Activated CD8-positive, alpha-beta memory T cell treated with anti-CD3 and anti-CD28 coated beads, Interleukin-2, amount 10 ng/mL, durations not matched to agents 7 days and 5 days (primary cell): Measurements from ENCODE around the gene NOVA2. TPM values are rescaled to one million over a fixed set of nuclear protein-coding genes. Genes with fewer than 3 reads are reported as not detected.

Source experiments
- ATAC-seq: fragments of 150-1000 bp; cut with Tn5 transposase; one replicate; pipeline ENCODE4 v1.10.0; 2021; ENCODE audit warnings: moderate library complexity
- CTCF ChIA-PET: fragments of 350-600 bp; sonication (Branson Sonifier 250); formaldehyde crosslinking; loops from one replicate; lab custom pipeline; 2021; ENCODE audit warnings: antibody characterized with exemption; lab: Charles Lee
- DNase-seq: peaks from one replicate; pipeline ENCODE4 v3.0.0-alpha.2; 2020
- H3K27ac Mint-ChIP-seq: one replicate; pipeline ENCODE4 v1.8.0; 2021; ENCODE audit warnings: mild to moderate bottlenecking, mixed read lengths
- H3K27me3 Mint-ChIP-seq: one replicate; pipeline ENCODE4 v1.8.0; 2021; ENCODE audit warnings: mixed read lengths
- H3K36me3 Mint-ChIP-seq: one replicate; pipeline ENCODE4 v1.8.0; 2021; ENCODE audit warnings: mild to moderate bottlenecking, mixed read lengths
- H3K4me1 Mint-ChIP-seq: one replicate; pipeline ENCODE4 v1.8.0; 2021; ENCODE audit warnings: mixed read lengths
- H3K4me3 Mint-ChIP-seq: one replicate; pipeline ENCODE4 v1.8.0; 2021; ENCODE audit warnings: mild to moderate bottlenecking, moderate library complexity, mixed read lengths
- H3K9me3 Mint-ChIP-seq: one replicate; pipeline ENCODE4 v1.8.0; 2022; ENCODE audit warnings: low read depth, mixed read lengths
- total RNA-seq, 2 experiments: library from RNA; stranded (reverse); gene quantifications; one replicate each; pipeline ENCODE4 v1.2.3, GENCODE V29; 2021

NOVA2 gene, protein sequence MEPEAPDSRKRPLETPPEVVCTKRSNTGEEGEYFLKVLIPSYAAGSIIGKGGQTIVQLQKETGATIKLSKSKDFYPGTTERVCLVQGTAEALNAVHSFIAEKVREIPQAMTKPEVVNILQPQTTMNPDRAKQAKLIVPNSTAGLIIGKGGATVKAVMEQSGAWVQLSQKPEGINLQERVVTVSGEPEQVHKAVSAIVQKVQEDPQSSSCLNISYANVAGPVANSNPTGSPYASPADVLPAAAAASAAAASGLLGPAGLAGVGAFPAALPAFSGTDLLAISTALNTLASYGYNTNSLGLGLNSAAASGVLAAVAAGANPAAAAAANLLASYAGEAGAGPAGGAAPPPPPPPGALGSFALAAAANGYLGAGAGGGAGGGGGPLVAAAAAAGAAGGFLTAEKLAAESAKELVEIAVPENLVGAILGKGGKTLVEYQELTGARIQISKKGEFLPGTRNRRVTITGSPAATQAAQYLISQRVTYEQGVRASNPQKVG
- total RNA-seq, result under 1 TPM; 0.02 to 0.18 TPM

GRCh38 chr19:45973553-45974338 lies at the start of gene NOVA2:
NOVA2 (minus strand) TSS chr19:45973865; CDS start chr19:45973351, 514 bp downstream.
- H3K9me3 Mint-ChIP-seq, result no peaks in the 10 kb centered on the region
- no peak within 1 kb of the TSS for H3K4me3 Mint-ChIP-seq
- DNase-seq (peak; percentile 62), ATAC-seq (peak; percentile 73)
- H3K27me3 Mint-ChIP-seq, result peaks cover 68% of the 10 kb centered on the region
- no peak within 1 kb of the TSS for H3K27ac Mint-ChIP-seq
- H3K4me1 Mint-ChIP-seq, result peaks cover 12% of the 10 kb centered on the region
- CTCF ChIA-PET, result interaction anchor here (1.0 kb wide), 1 partner anchor 43 kb away, joined by 3 read pairs; no protein-coding TSS in a partner anchor
- no peaks in the 10 kb centered on the region for H3K36me3 Mint-ChIP-seq

GRCh38 chr19:46023311-46023779 lies 49.7 kb upstream of the NOVA2 start:
- DNase-seq (no peak), ATAC-seq (no peak)
- no peak overlapping the region for H3K4me3 Mint-ChIP-seq
- no peaks in the 10 kb centered on the region for H3K36me3 Mint-ChIP-seq
- H3K4me1 Mint-ChIP-seq, result peaks cover 11% of the 10 kb centered on the region
- CTCF ChIA-PET, result no interaction called here
- no peak overlapping the region for H3K27ac Mint-ChIP-seq
- no peaks in the 10 kb centered on the region for H3K9me3 Mint-ChIP-seq
- peaks cover 39% of the 10 kb centered on the region for H3K27me3 Mint-ChIP-seq

DNA sequence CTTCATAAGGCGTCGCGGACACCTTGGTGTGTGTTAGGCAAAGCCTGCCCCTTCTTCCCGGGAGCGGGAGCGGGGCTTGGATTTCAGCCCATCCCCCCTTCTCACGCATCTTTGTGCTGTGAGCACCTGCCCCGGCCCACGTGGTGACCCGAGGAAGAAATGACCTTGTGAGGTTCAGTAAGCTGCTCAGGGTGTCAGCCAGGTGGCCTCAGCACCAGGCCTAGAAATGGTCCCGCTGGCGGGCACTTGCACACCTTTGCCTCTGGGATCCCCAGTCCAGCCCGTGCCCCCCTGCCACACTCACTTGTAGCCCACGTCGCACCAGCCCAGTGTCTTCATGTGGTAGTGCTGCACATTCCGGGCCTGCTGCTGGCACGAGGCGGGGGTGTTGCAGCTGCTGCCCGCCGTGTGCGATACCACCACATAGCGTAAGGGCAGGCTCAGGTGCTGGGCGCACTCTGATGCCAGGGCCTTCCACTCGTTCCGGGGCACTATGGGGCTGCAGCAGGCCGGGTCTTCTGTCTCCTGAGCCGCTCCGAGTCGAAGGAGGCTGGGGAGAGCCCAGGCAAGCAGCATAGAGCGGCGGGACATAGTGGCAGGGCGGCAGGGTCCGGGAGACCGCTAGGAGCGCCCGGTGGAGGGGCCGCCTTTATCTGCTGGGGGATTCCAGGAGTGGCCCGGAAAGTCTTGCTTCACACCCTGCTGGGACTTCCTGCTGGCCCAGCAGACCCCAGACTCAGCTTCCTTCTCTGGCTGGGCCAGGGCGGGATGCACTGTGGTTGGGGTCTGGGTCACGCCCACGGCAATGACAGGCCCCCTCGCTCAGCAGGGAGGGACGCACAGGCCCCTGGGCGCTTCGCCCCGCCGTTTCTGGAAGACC lies 49.0 kb upstream of the NOVA2 start, which contains the start of gene PGLYRP1:
PGLYRP1 (minus strand) TSS at position 623 of the 880 bp plus-strand sequence; CDS start at position 591, 32 bp downstream.
- no peaks in the 10 kb centered on the region for H3K36me3 Mint-ChIP-seq
- no peak for DNase-seq
- H3K4me3 Mint-ChIP-seq, result no peak within 1 kb of the TSS
- H3K9me3 Mint-ChIP-seq, result no peaks in the 10 kb centered on the region
- CTCF ChIA-PET, result no interaction called here
- ATAC-seq, result no peak
- H3K4me1 Mint-ChIP-seq, result peaks cover 11% of the 10 kb centered on the region
- peaks cover 39% of the 10 kb centered on the region for H3K27me3 Mint-ChIP-seq
- no peak within 1 kb of the TSS for H3K27ac Mint-ChIP-seq

DNA sequence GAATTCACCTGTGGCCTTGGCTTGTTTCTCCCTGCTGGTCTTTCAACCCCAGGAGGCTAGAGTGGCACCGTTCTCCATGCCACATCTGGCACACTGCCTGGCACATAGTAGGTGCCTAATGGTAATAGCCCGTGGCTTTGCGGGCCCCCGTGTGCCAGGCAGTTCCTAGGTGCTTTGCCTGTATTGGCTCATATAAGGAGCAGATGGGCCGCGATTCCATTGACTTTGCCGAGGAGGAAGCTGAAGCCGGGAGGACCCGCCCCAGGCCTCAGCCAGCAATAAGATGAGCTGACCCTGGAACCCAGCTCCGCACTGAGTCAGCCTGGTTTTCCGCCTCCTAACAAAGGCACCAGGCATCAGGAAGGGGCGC lies 48.4 kb upstream of the NOVA2 start:
- H3K4me1 Mint-ChIP-seq, result peaks cover 11% of the 10 kb centered on the region
- CTCF ChIA-PET, result no interaction called here
- ATAC-seq, result no peak
- no peak overlapping the region for H3K27ac Mint-ChIP-seq
- H3K27me3 Mint-ChIP-seq, result peaks cover 39% of the 10 kb centered on the region
- no peaks in the 10 kb centered on the region for H3K36me3 Mint-ChIP-seq
- no peak for DNase-seq
- no peak overlapping the region for H3K4me3 Mint-ChIP-seq
- H3K9me3 Mint-ChIP-seq, result no peaks in the 10 kb centered on the region

- CTCF ChIA-PET, result interaction anchor here (0.6 kb wide), 1 partner anchor 92 kb away, joined by 3 read pairs; no protein-coding TSS in a partner anchor
These were observed 47.9 kb upstream of the NOVA2 start for GRCh38 chr19:46021531-46022041.

DNA sequence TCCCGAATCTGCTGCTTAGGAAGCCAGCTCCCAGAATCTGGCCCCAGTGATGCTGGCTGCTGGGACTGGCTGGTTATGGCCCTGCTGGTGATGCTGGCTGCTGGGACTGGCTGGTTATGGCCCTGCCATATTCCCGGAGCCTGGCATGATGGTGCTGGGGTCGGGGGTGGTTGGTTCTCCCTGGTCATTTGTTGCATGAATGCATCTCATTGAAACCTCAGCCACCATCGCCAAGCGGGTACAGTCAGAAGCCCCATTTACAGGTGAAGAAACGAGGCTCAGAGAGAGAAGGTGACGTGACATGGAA lies 47.1 kb upstream of the NOVA2 start:
- Mint-ChIP-seq H3K36me3 (peaks cover 3% of the 10 kb centered on the region), H3K4me1 (peaks cover 7% of the 10 kb centered on the region), H3K4me3 (no peak overlapping the region), H3K27ac (no peak overlapping the region), H3K27me3 (peaks cover 30% of the 10 kb centered on the region), H3K9me3 (no peaks in the 10 kb centered on the region)
- DNase-seq, result no peak
- CTCF ChIA-PET, result interaction anchor here (0.6 to 1.5 kb wide), 4 partner anchors 8 to 325 kb away, joined by 3 read pairs; no protein-coding TSS in a partner anchor
- no peak for ATAC-seq

More at GRCh38 chr19:46021531-46022041, 47.9 kb upstream of the NOVA2 start:
- Mint-ChIP-seq H3K27me3 (peaks cover 34% of the 10 kb centered on the region), H3K4me1 (peaks cover 9% of the 10 kb centered on the region), H3K36me3 (no peaks in the 10 kb centered on the region), H3K27ac (no peak overlapping the region), H3K4me3 (no peak overlapping the region), H3K9me3 (no peaks in the 10 kb centered on the region)
- no peak for ATAC-seq
- DNase-seq, result no peak

- H3K4me1 Mint-ChIP-seq, result peaks cover 15% of the 10 kb centered on the region
- H3K4me3 Mint-ChIP-seq, result no peak overlapping the region
- H3K27ac Mint-ChIP-seq, result no peak overlapping the region
- DNase-seq (no peak), ATAC-seq (no peak)
- H3K27me3 Mint-ChIP-seq, result peaks cover 30% of the 10 kb centered on the region
- no peaks in the 10 kb centered on the region for H3K9me3 Mint-ChIP-seq
- CTCF ChIA-PET, result interaction anchor here (0.6 to 1.6 kb wide), 6 partner anchors 8 to 249 kb away, joined by 3 to 9 read pairs (median 4); partner anchors contain the start of gene CCDC61
- peaks cover 7% of the 10 kb centered on the region for H3K36me3 Mint-ChIP-seq
These were observed 45.6 kb upstream of the NOVA2 start for GRCh38 chr19:46019270-46019669.

GRCh38 chr19:46018729-46019251 lies 45.1 kb upstream of the NOVA2 start:
- Mint-ChIP-seq H3K36me3 (peaks cover 8% of the 10 kb centered on the region), H3K9me3 (no peaks in the 10 kb centered on the region), H3K27ac (no peak overlapping the region), H3K27me3 (peaks cover 26% of the 10 kb centered on the region), H3K4me1 (peaks cover 15% of the 10 kb centered on the region), H3K4me3 (no peak overlapping the region)
- no peak for ATAC-seq
- no peak for DNase-seq
- CTCF ChIA-PET, result interaction anchor here (0.6 to 2.7 kb wide), 7 partner anchors 9 to 249 kb away, joined by 3 to 20 read pairs (median 4); partner anchors contain the start of gene CCDC61

GRCh38 chr19:46017874-46018675 lies 44.4 kb upstream of the NOVA2 start:
- ATAC-seq, result no peak
- Mint-ChIP-seq H3K36me3 (peaks cover 8% of the 10 kb centered on the region), H3K27me3 (peaks cover 21% of the 10 kb centered on the region), H3K27ac (no peak overlapping the region), H3K4me1 (peaks cover 15% of the 10 kb centered on the region), H3K9me3 (no peaks in the 10 kb centered on the region), H3K4me3 (no peak overlapping the region)
- CTCF ChIA-PET, result interaction anchor here (0.8 to 2.7 kb wide), 13 partner anchors 9 to 377 kb away, joined by 3 to 20 read pairs (median 5); partner anchors contain the start of genes CCDC61, FOXA3 and SYMPK
- no peak for DNase-seq

DNA sequence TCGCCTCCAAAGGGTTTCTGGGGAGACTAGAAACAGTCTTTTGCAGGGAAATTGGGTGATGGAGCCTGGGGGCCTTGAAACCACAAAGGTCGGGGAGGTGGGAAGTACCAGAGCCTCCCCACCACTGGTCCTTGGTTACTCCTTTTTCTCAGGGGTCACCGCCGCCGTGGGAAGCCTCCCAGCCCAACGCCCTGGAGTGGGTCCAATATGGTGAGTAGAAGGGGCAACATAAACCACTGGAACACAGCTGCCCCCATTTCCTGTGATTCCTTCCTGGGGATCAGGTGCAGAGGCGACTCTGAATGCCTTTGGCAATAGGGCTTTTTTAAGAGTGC lies 43.4 kb upstream of the NOVA2 start:
- H3K27ac Mint-ChIP-seq, result no peak overlapping the region
- H3K9me3 Mint-ChIP-seq, result no peaks in the 10 kb centered on the region
- peaks cover 15% of the 10 kb centered on the region for H3K4me1 Mint-ChIP-seq
- peaks cover 8% of the 10 kb centered on the region for H3K36me3 Mint-ChIP-seq
- CTCF ChIA-PET, result interaction anchor here (0.6 to 2.7 kb wide), 26 partner anchors 9 to 378 kb away, joined by 3 to 20 read pairs (median 4); partner anchors contain the start of genes CCDC61, FOXA3, MYPOP and NANOS2
- peaks cover 14% of the 10 kb centered on the region for H3K27me3 Mint-ChIP-seq
- ATAC-seq, result peak; percentile 4
- H3K4me3 Mint-ChIP-seq, result peak overlapping the region; percentile 78
- DNase-seq, result no peak

DNA sequence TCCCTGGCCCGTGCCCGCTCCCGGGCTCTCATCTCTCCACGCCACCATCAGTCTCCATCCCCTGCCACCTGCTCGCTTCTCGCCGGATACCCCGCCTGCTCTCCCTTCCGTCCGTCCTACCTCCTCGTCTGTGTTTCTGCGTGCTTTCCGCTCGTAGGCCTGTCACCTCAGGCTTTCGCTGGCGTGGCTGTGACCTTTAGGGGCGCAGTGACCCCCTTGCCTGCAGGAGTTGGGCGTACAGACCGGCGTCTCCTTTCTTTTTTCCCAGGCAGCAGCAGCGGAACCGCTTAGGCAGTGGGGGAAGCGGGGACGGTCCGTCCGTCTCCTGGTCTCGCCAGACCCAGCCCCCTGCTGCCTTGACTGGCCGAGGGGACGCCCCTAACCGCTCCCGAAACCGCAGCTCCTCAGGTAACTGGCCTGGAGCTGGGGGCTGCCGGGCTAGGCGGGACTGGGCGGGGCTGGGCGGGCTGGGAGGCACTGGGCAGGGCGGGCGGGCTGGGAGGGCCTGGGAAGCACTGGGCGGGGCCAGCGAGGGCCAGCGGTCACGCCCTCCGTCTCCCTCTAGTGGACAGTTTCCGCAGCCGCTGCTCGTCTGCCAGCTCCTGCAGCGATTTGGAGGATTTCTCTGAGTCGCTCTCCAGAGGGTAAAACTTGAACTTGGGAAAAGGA lies 42.9 kb upstream of the NOVA2 start:
- Mint-ChIP-seq H3K4me3 (peak overlapping the region; percentile 78), H3K4me1 (peaks cover 15% of the 10 kb centered on the region), H3K9me3 (no peaks in the 10 kb centered on the region), H3K27ac (peak overlapping the region; percentile 61), H3K36me3 (peaks cover 8% of the 10 kb centered on the region), H3K27me3 (peaks cover 14% of the 10 kb centered on the region)
- CTCF ChIA-PET, result interaction anchor here (0.6 to 2.7 kb wide), 27 partner anchors 10 to 341 kb away, joined by 3 to 20 read pairs (median 4); partner anchors contain the start of genes CCDC61, FOXA3, MYPOP and NANOS2
- DNase-seq (peak; percentile 85), ATAC-seq (peak; percentile 69)
